ENCODE results near the gene LMO7.

- TF ChIP-seq CTCF (IDR thresholded peaks at IDR 0.05; ENCODE audit: low read length) (no peak), EZH2 (IDR thresholded peaks at IDR 0.05; ENCODE audit: borderline replicate concordance, low read length) (no peak)
Observed at GRCh38 chr13:75748874-75749273, 112.7 kb downstream of the LMO7 start.
